ENCODE data around the gene GUSB. TPM values are rescaled to one million over a fixed set of nuclear protein-coding genes. Genes with fewer than 3 reads are reported as not detected.

GUSB gene
- total and polyA plus RNA-seq, 2 of the 4 experiments (the other 2 are of a cell fraction): 12.9 to 47.7 TPM

DNA sequence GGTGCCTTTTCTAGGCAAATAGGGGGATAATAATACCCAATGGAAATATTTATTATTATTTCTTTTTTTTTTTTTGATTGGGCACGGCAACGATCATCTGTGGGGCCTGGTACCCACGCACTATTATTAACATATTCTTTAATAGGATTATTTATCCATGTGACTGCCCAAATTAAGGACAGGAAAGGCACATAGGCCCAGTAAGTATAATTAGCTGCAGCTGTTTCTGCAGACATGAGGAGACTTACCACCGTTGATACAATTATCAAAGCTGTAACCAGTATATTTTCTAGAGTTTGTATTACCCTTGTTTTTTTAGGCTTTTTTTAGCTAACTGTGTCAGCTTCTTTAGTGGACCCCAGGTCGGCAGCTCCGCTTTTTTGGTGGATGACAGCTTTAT, 25.2 kb upstream of the GUSB start:
- BruUV-seq (replicated peaks): no TSS peak

More for the DNA sequence above, 25.2 kb upstream of the GUSB start:
- H3K9me1 ChIP-seq (ENCODE audit: insufficient read depth, low read length): no peaks in the 10 kb centered on the region
- no peak overlapping the region for H2BK15ac ChIP-seq (ENCODE audit: low read depth, low read length)
- intact Hi-C loops (cut with micrococcal nuclease): no loop called here
- no peak overlapping the region for H2BK120ac ChIP-seq (ENCODE audit: low read depth, low read length)
- TF ChIP-seq, protein P1, sequence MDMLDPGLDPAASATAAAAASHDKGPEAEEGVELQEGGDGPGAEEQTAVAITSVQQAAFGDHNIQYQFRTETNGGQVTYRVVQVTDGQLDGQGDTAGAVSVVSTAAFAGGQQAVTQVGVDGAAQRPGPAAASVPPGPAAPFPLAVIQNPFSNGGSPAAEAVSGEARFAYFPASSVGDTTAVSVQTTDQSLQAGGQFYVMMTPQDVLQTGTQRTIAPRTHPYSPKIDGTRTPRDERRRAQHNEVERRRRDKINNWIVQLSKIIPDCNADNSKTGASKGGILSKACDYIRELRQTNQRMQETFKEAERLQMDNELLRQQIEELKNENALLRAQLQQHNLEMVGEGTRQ (IDR thresholded peaks at IDR 0.05; ENCODE audit: low read depth, low read length): no peak
- no peak for TF ChIP-seq SMC3 (IDR thresholded peaks at IDR 0.05; ENCODE audit: low read depth, low read length)
- no peak for TF ChIP-seq CEBPB (IDR thresholded peaks at IDR 0.05; ENCODE audit: low read depth, low read length)
- TF ChIP-seq, protein P2, sequence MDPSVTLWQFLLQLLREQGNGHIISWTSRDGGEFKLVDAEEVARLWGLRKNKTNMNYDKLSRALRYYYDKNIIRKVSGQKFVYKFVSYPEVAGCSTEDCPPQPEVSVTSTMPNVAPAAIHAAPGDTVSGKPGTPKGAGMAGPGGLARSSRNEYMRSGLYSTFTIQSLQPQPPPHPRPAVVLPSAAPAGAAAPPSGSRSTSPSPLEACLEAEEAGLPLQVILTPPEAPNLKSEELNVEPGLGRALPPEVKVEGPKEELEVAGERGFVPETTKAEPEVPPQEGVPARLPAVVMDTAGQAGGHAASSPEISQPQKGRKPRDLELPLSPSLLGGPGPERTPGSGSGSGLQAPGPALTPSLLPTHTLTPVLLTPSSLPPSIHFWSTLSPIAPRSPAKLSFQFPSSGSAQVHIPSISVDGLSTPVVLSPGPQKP (IDR thresholded peaks at IDR 0.05; ENCODE audit: borderline replicate concordance, low read depth, low read length): no peak
- TF ChIP-seq, protein P3, sequence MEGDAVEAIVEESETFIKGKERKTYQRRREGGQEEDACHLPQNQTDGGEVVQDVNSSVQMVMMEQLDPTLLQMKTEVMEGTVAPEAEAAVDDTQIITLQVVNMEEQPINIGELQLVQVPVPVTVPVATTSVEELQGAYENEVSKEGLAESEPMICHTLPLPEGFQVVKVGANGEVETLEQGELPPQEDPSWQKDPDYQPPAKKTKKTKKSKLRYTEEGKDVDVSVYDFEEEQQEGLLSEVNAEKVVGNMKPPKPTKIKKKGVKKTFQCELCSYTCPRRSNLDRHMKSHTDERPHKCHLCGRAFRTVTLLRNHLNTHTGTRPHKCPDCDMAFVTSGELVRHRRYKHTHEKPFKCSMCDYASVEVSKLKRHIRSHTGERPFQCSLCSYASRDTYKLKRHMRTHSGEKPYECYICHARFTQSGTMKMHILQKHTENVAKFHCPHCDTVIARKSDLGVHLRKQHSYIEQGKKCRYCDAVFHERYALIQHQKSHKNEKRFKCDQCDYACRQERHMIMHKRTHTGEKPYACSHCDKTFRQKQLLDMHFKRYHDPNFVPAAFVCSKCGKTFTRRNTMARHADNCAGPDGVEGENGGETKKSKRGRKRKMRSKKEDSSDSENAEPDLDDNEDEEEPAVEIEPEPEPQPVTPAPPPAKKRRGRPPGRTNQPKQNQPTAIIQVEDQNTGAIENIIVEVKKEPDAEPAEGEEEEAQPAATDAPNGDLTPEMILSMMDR (conservative IDR thresholded peaks at IDR 0.05; ENCODE audit: low read depth, low read length): no peak
- no peak for TF ChIP-seq RAD21 (IDR thresholded peaks at IDR 0.05; ENCODE audit: low read length)
- no peak for TF ChIP-seq RFX5 (IDR thresholded peaks at IDR 0.05; ENCODE audit: low read depth, low read length)
- TF ChIP-seq MAFK (IDR thresholded peaks at IDR 0.05; ENCODE audit: low read depth, low read length): no peak
- no peak for TF ChIP-seq MAZ (IDR thresholded peaks at IDR 0.05; ENCODE audit: borderline replicate concordance, low read depth, low read length)
- no peak for TF ChIP-seq CHD1 (IDR thresholded peaks at IDR 0.05; ENCODE audit: low read depth, low read length)
- TF ChIP-seq POLR2A (IDR thresholded peaks at IDR 0.05; ENCODE audit: low read depth, low read length): no peak
- TF ChIP-seq MXI1 (IDR thresholded peaks at IDR 0.05; ENCODE audit: borderline replicate concordance, low read depth, low read length): no peak
- TF ChIP-seq RCOR1 (IDR thresholded peaks at IDR 0.05; ENCODE audit: insufficient replicate concordance, low read length): no peak
- no peak for TF ChIP-seq NFE2L2 (IDR thresholded peaks at IDR 0.05; ENCODE audit: low read depth, low read length)
- TF ChIP-seq FOS (IDR thresholded peaks at IDR 0.05; ENCODE audit: low read depth, low read length): no peak
- no peak overlapping the region for H2BK20ac ChIP-seq (ENCODE audit: low read depth, low read length)
- H3K36me3 ChIP-seq (ENCODE audit: control insufficient read depth, insufficient read depth, low read length): no peaks in the 10 kb centered on the region
- dilution Hi-C loops (cut with HindIII; ENCODE audit: low sequenced_read_pairs, unreplicated experiment): no loop called here
- H3K23ac ChIP-seq (ENCODE audit: low read depth, low read length): no peak overlapping the region
- H2AK5ac ChIP-seq (ENCODE audit: low read depth, low read length): no peak overlapping the region
- H4K91ac ChIP-seq (ENCODE audit: insufficient read depth, low read depth, low read length): no peak overlapping the region
- no peak overlapping the region for H3K4me3 ChIP-seq (ENCODE audit: insufficient read depth, low read depth, low read length)
- H3K14ac ChIP-seq (replicated peaks; ENCODE audit: low read depth, low read length): no peak overlapping the region
- ChIA-PET CTCF (interaction anchor here (1.1 kb wide), 1 partner anchor 19 kb away, joined by 3 read pairs; no protein-coding TSS in a partner anchor), POLR2A (ENCODE audit: unreplicated experiment) (no interaction called here)
- H3K27me3 ChIP-seq (ENCODE audit: control insufficient read depth, insufficient read depth, low read length): no peaks in the 10 kb centered on the region; the same call in 1 of the 2 replicates
- H3K4me1 ChIP-seq (ENCODE audit: control insufficient read depth, insufficient read depth, low read length): 0 out of 2 replicates have a peak, but pooled peaks cover 2% of the 10 kb centered on the region
- H3K4ac ChIP-seq (ENCODE audit: low read depth, low read length): no peak overlapping the region
- no peaks in the 10 kb centered on the region for H4K20me1 ChIP-seq (ENCODE audit: insufficient read depth, low read length)
- ATAC-seq (ENCODE audit: low read depth) (no peak), DNase-seq (no peak)
- H3K9me3 ChIP-seq (ENCODE audit: control insufficient read depth, insufficient read depth, low read length): no peaks in the 10 kb centered on the region
- no peak overlapping the region for H3K4me2 ChIP-seq (ENCODE audit: low read depth, low read length)
- H2BK5ac ChIP-seq (ENCODE audit: low read depth, low read length, poor library complexity, severe bottlenecking): no peak overlapping the region
- H4K5ac ChIP-seq (ENCODE audit: low read depth, low read length): no peak overlapping the region
- H2AK9ac ChIP-seq (replicated peaks; ENCODE audit: low read depth, low read length, poor library complexity): no peak overlapping the region
- H2AFZ ChIP-seq (replicated peaks; ENCODE audit: low read length, poor library complexity): no peak overlapping the region
- H3K9ac ChIP-seq (ENCODE audit: low read depth, low read length): no peak overlapping the region
- H4K8ac ChIP-seq (ENCODE audit: low read depth in 2 of 2, low read length in 2 of 2): no peak overlapping the region
- H3K56ac ChIP-seq (ENCODE audit: extremely low read depth, insufficient read depth, low read length): no peak overlapping the region
- in situ Hi-C loops (cut with MboI; ENCODE audit: low sequenced_read_pairs): no loop called here
- H3K18ac ChIP-seq (ENCODE audit: low read depth, low read length): no peak overlapping the region
- no CpG with 5 or more reads among the region's 6 CpGs for WGBS, 2 experiments (ENCODE audit: extremely low coverage in 2 of 2, insufficient read length in 1 of 2)
- H3K79me1 ChIP-seq (ENCODE audit: low read depth in 1 of 2, low read length in 2 of 2): no peaks in the 10 kb centered on the region
- no peak overlapping the region for H3K27ac ChIP-seq (ENCODE audit: insufficient read depth, low read length)

Data from IMR-90 (cell line).